Fibroblast of lung (primary cell): Measurements from ENCODE around the gene TBX22. TPM values are rescaled to one million over a fixed set of nuclear protein-coding genes. Genes with fewer than 3 reads are reported as not detected.
"Not testable (repeated sequence)": the region's sequence is repeated elsewhere in the genome, so short reads cannot be mapped to it uniquely, and the experiment has no call there.

Experiments
- DNase-seq, 2 donors: peaks; one replicate each; pipeline versions ENCODE4 v3.0.0 to v3.0.0-alpha.2; 2010; ENCODE audit warnings: low read depth in 2 of 2
- H2AFZ ChIP-seq: 2 replicates; pipeline ENCODE4 v1.5.1; 2012; ENCODE audit warnings: low read length, control low read depth, inconsistent platforms
- H3K27ac ChIP-seq: 2 replicates; pipeline ENCODE4 v1.5.1; 2011; ENCODE audit warnings: low read length, control low read depth; ENCODE audit not compliant: insufficient read depth
- H3K27me3 ChIP-seq: 2 replicates; pipeline ENCODE4 v1.5.1; 2011; ENCODE audit warnings: mild to moderate bottlenecking, low read length; ENCODE audit not compliant: control insufficient read depth, insufficient read depth
- H3K36me3 ChIP-seq: 2 replicates; pipeline ENCODE4 v1.5.1; 2011; ENCODE audit warnings: low read length; ENCODE audit not compliant: control insufficient read depth, insufficient read depth
- H3K4me1 ChIP-seq: 2 replicates; pipeline ENCODE4 v1.5.1; 2011; ENCODE audit warnings: low read length; ENCODE audit not compliant: control insufficient read depth, insufficient read depth; ENCODE audit errors: extremely low read depth
- H3K4me2 ChIP-seq: 2 replicates; pipeline ENCODE4 v1.5.1; 2011; ENCODE audit warnings: low read length, control low read depth; ENCODE audit not compliant: insufficient read depth; ENCODE audit errors: extremely low read depth
- H3K4me3 ChIP-seq, 4 experiments: fragments of 200-600 bp in 1 of 4; sonication (generic) in 1 of 4; replicated peaks in 1 of 4; 2 replicates each; pipeline ENCODE4 v1.5.1; 2011 to 2016; ENCODE audit warnings: low read length in 4 of 4, low read depth in 3 of 4, mild to moderate bottlenecking in 3 of 4, control low read depth in 2 of 4, inconsistent platforms in 1 of 4, mixed read lengths in 1 of 4; ENCODE audit not compliant: insufficient read depth in 1 of 4; ENCODE audit errors: control extremely low read depth in 1 of 4
- H3K79me2 ChIP-seq: 2 replicates; pipeline ENCODE4 v1.5.1; 2012; ENCODE audit warnings: mild to moderate bottlenecking, low read length, inconsistent platforms; ENCODE audit not compliant: control insufficient read depth, insufficient read depth
- H3K9ac ChIP-seq: 2 replicates; pipeline ENCODE4 v1.5.1; 2011; ENCODE audit warnings: mild to moderate bottlenecking, low read length, control low read depth; ENCODE audit not compliant: insufficient read depth
- H3K9me3 ChIP-seq: 2 replicates; pipeline ENCODE4 v1.5.1; 2012; ENCODE audit warnings: low read depth, low read length; ENCODE audit not compliant: control insufficient read depth, insufficient read depth
- H4K20me1 ChIP-seq: 2 replicates; pipeline ENCODE4 v1.5.1; 2011; ENCODE audit warnings: low read length; ENCODE audit not compliant: control insufficient read depth, insufficient read depth; ENCODE audit errors: extremely low read depth
- CTCF ChIP-seq, 2 donors: IDR thresholded peaks in 1 of 2; conservative IDR thresholded peaks in 1 of 2; 1 replicate in 1 of 2; 2 replicates in 1 of 2; pipeline ENCODE4 v1.5.1; 2011 to 2012; ENCODE audit warnings: low read length in 2 of 2, control low read depth in 1 of 2, inconsistent platforms in 1 of 2, low read depth in 1 of 2, mild to moderate bottlenecking in 1 of 2
- EZH2 ChIP-seq: IDR thresholded peaks from 2 replicates; pipeline ENCODE4 v1.5.1; 2012; ENCODE audit warnings: low read length, control low read depth, mild to moderate bottlenecking; ENCODE audit errors: missing control alignments
- polyA plus RNA-seq, 2 donors: library from polyadenylated mRNA; depleted of rRNA in 1 of 2; stranded (reverse) in 1 of 2; unstranded in 1 of 2; fragments of >200 nt; gene quantifications; 2 replicates each; pipeline ENCODE4 v1.2.1, GENCODE V29; 2011 to 2012; ENCODE audit warnings: missing spikeins in 1 of 2
- total RNA-seq: library from RNA; depleted of rRNA; stranded (reverse); fragments of >200 nt; gene quantifications from 2 replicates; pipeline ENCODE4 v1.2.1, GENCODE V29; 2014

TBX22 gene
- total and polyA plus RNA-seq, 2 donors (not counting 1 experiment from before 2014, with no cell fraction given) = not detected

GRCh38 chrX:80022363-80023031 is 7.9 kb downstream of the TBX22 start:
- Histone ChIP-seq H3K4me1 (no peaks in the 10 kb centered on the region), H2AFZ (no peak overlapping the region)

GRCh38 chrX:80026116-80026515 is 11.6 kb downstream of the TBX22 start:
- Histone ChIP-seq H3K9me3 (no peaks in the 10 kb centered on the region), H3K79me2 (no peaks in the 10 kb centered on the region), H3K4me2 (no peak overlapping the region), H4K20me1 (no peaks in the 10 kb centered on the region), H3K27me3 (no peaks in the 10 kb centered on the region), H3K9ac (no peak overlapping the region), H3K4me1 (no peaks in the 10 kb centered on the region), H3K4me3 (no peak overlapping the region), H3K36me3 (no peaks in the 10 kb centered on the region), H2AFZ (no peak overlapping the region), H3K27ac (no peak overlapping the region)
- no peak for DNase-seq
- TF ChIP-seq CTCF (conservative IDR thresholded peaks at IDR 0.05 in 1 of 2, IDR thresholded peaks at IDR 0.05 in 1 of 2; ENCODE audit: low read depth in 1 of 2, low read length in 2 of 2) (no peak), EZH2 (no peak)

More at GRCh38 chrX:80022363-80023031, 7.9 kb downstream of the TBX22 start:
- Histone ChIP-seq H3K27me3 (no peaks in the 10 kb centered on the region), H3K4me3 (no peak overlapping the region), H3K9me3 (no peaks in the 10 kb centered on the region), H3K36me3 (no peaks in the 10 kb centered on the region), H3K27ac (no peak overlapping the region), H3K79me2 (no peaks in the 10 kb centered on the region), H3K9ac (no peak overlapping the region), H4K20me1 (no peaks in the 10 kb centered on the region), H3K4me2 (no peak overlapping the region)
- DNase-seq = no peak
- TF ChIP-seq EZH2 (no peak), CTCF (conservative IDR thresholded peaks at IDR 0.05 in 1 of 2, IDR thresholded peaks at IDR 0.05 in 1 of 2; ENCODE audit: low read depth in 1 of 2, low read length in 2 of 2) (no peak)

- H3K4me3 ChIP-seq, H3K79me2 ChIP-seq, H3K4me2 ChIP-seq, H3K4me1 ChIP-seq, H3K9ac ChIP-seq, H2AFZ ChIP-seq, H3K27ac ChIP-seq, H3K27me3 ChIP-seq, H4K20me1 ChIP-seq, DNase-seq, H3K36me3 ChIP-seq, H3K9me3 ChIP-seq: not testable (repeated sequence)
These were observed 51.6 kb downstream of the TBX22 start for GRCh38 chrX:80066156-80066555.

GRCh38 chrX:80075625-80076024 is 61.1 kb downstream of the TBX22 start:
- not testable (repeated sequence) for H2AFZ ChIP-seq, H3K36me3 ChIP-seq, H4K20me1 ChIP-seq, DNase-seq, H3K9me3 ChIP-seq, H3K9ac ChIP-seq, H3K4me1 ChIP-seq, H3K4me3 ChIP-seq, H3K27me3 ChIP-seq, H3K27ac ChIP-seq, H3K4me2 ChIP-seq, H3K79me2 ChIP-seq
